Erythroblast (primary cell): ENCODE results near the gene FAM186B.

Experiments
- GATA1 ChIP-seq: IDR thresholded peaks from 2 replicates; pipeline ENCODE4 v1.6.1; 2011; ENCODE audit warnings: low read depth, mild to moderate bottlenecking, control low read depth, low read length, moderate library complexity
- POLR2A ChIP-seq: IDR thresholded peaks from 2 replicates; pipeline ENCODE4 v1.6.1; 2011; ENCODE audit warnings: mild to moderate bottlenecking, low read length

GRCh38 chr12:49566361-49566760, 39.1 kb downstream of the FAM186B start:
- TF ChIP-seq POLR2A (no peak), GATA1 (no peak)
